Right atrium auricular region (tissue), 2 donors: ENCODE data around the gene ZNF165. TPM values are rescaled to one million over a fixed set of nuclear protein-coding genes. Genes with fewer than 3 reads are reported as not detected.

ENCODE experiments used
- DNase-seq: peaks from one replicate; pipeline ENCODE4 v3.0.0-alpha.2; 2019; ENCODE audit warnings: low spot score
- H3K27ac ChIP-seq, 2 donors: fragments of 200-600 bp; sonication (generic); 1 replicate in 1 of 2; 2 replicates in 1 of 2; pipeline ENCODE4 v1.5.1; 2016 to 2019
- H3K27me3 ChIP-seq, 2 donors: fragments of 200-600 bp; sonication (generic); one replicate each; pipeline versions ENCODE4 v1.5.1 to v1.6.0; 2017 to 2019
- H3K36me3 ChIP-seq: fragments of 200-600 bp; sonication (generic); one replicate; pipeline ENCODE4 v1.5.1; 2016
- H3K4me1 ChIP-seq, 2 donors: fragments of 200-600 bp; sonication (generic); one replicate each; pipeline versions ENCODE4 v1.5.1 to v1.6.0; 2017 to 2019
- H3K4me3 ChIP-seq, 2 donors: fragments of 200-600 bp; sonication (generic); 1 replicate in 1 of 2; 2 replicates in 1 of 2; pipeline ENCODE4 v1.5.1; 2017 to 2019; ENCODE audit warnings: mild to moderate bottlenecking in 1 of 2, moderate library complexity in 1 of 2
- H3K9me3 ChIP-seq, 2 donors: fragments of 200-600 bp; sonication (generic); one replicate each; pipeline ENCODE4 v1.5.1; 2019
- CTCF ChIP-seq, 2 donors: fragments of 200-600 bp; sonication (generic); IDR thresholded peaks; one replicate each; pipeline ENCODE4 v1.5.1; 2019; ENCODE audit warnings: antibody characterized with exemption in 2 of 2
- total RNA-seq, 2 donors: library from RNA; depleted of rRNA; stranded (reverse); fragments of >200 nt; gene quantifications; one replicate each; pipeline ENCODE4 v1.1.0, GENCODE V29; 2016

Gene ZNF165
- total RNA-seq, 2 donors from 2014 or later, result 0.47 to 1.1 TPM

- no peaks in the 10 kb centered on the region for H3K36me3 ChIP-seq
- no peak for DNase-seq
Observed at GRCh38 chr6:28078836-28079235, 1.5 kb upstream of the ZNF165 start.

GRCh38 chr6:28080631-28081485, 490 bp downstream of the ZNF165 start:
- Histone ChIP-seq H3K4me1 (peaks cover 0 to 13% of the 10 kb centered on the region in 2 donors), H3K27ac (peak overlapping the region; percentile 85 to 88), H3K4me3 (peak overlapping the region; percentile 70 to 76), H3K36me3 (no peaks in the 10 kb centered on the region), H3K27me3 (no peaks in the 10 kb centered on the region), H3K9me3 (no peaks in the 10 kb centered on the region)
- TF ChIP-seq CTCF (IDR thresholded peaks at IDR 0.05), result no peak
- peak; percentile 97 for DNase-seq

More at GRCh38 chr6:28078836-28079235, 1.5 kb upstream of the ZNF165 start:
- no peaks in the 10 kb centered on the region for H3K27me3 ChIP-seq
- no peak overlapping the region for H3K27ac ChIP-seq
- H3K4me3 ChIP-seq, result no peak overlapping the region
- no peaks in the 10 kb centered on the region for H3K9me3 ChIP-seq
- peaks cover 0 to 13% of the 10 kb centered on the region in 2 donors for H3K4me1 ChIP-seq
- no peak for TF ChIP-seq CTCF (IDR thresholded peaks at IDR 0.05)

- H3K27me3 ChIP-seq, result no peaks in the 10 kb centered on the region
- H3K27ac ChIP-seq, result peak overlapping the region; percentile 85 to 88
- no peaks in the 10 kb centered on the region for H3K9me3 ChIP-seq
- H3K4me1 ChIP-seq, result peaks cover 0 to 13% of the 10 kb centered on the region in 2 donors
- H3K36me3 ChIP-seq, result no peaks in the 10 kb centered on the region
- peak overlapping the region; percentile 70 to 76 for H3K4me3 ChIP-seq
- DNase-seq, result no peak
- no peak for TF ChIP-seq CTCF (IDR thresholded peaks at IDR 0.05)
Observed at GRCh38 chr6:28081486-28081751, 1.1 kb downstream of the ZNF165 start.

- Histone ChIP-seq H3K36me3 (no peaks in the 10 kb centered on the region), H3K4me1 (peaks cover 0 to 13% of the 10 kb centered on the region in 2 donors), H3K4me3 (no peak overlapping the region), H3K27ac (no peak overlapping the region), H3K27me3 (no peaks in the 10 kb centered on the region), H3K9me3 (no peaks in the 10 kb centered on the region)
- no peak for TF ChIP-seq CTCF (IDR thresholded peaks at IDR 0.05)
- no peak for DNase-seq
Observed at GRCh38 chr6:28082939-28083338, 2.6 kb downstream of the ZNF165 start.

GRCh38 chr6:28089054-28089453, 8.7 kb downstream of the ZNF165 start:
- H3K27me3 ChIP-seq, result no peaks in the 10 kb centered on the region
- DNase-seq, result no peak
- no peak for TF ChIP-seq CTCF (IDR thresholded peaks at IDR 0.05)
- no peak overlapping the region for H3K27ac ChIP-seq
- H3K9me3 ChIP-seq, result peaks cover 0 to 16% of the 10 kb centered on the region in 2 donors
- H3K36me3 ChIP-seq, result no peaks in the 10 kb centered on the region
- no peak overlapping the region for H3K4me3 ChIP-seq
- H3K4me1 ChIP-seq, result no peaks in the 10 kb centered on the region
